ENCODE measurements around the gene SBNO2. TPM values are rescaled to one million over a fixed set of nuclear protein-coding genes. Genes with fewer than 3 reads are reported as not detected.

The SBNO2 gene
- total and polyA plus RNA-seq, 9 of the 15 experiments (the other 6 are each of a cell fraction or from before 2014, with no cell fraction given), result 0.01 to 46.2 (median 6.7) TPM

GRCh38 chr19:1098177-1099051, 75.7 kb downstream of the SBNO2 start (continued):
- TF ChIP-seq HDAC8 (tag; IDR thresholded peaks at IDR 0.05) (no peak), NFE2 (IDR thresholded peaks at IDR 0.05; ENCODE audit: low read depth) (no peak), RBM25 (IDR thresholded peaks at IDR 0.05; ENCODE audit: low read depth, low read length, severe bottlenecking) (peak; percentile 36), NCOA1 (IDR thresholded peaks at IDR 0.05; ENCODE audit: low read depth) (no peak), KDM5B (IDR thresholded peaks at IDR 0.05; ENCODE audit: insufficient replicate concordance, low read depth, low read length) (no peak), ELF2 (CRISPR knock-in tag; IDR thresholded peaks at IDR 0.05) (no peak), CCNT2 (IDR thresholded peaks at IDR 0.05; ENCODE audit: borderline replicate concordance, extremely low read depth, insufficient read length, low read depth, low read length) (no peak), RAD51 (IDR thresholded peaks at IDR 0.05; ENCODE audit: borderline replicate concordance, low read depth) (0 out of 2 replicates have a peak, but pooled peaks have one; percentile 30), MLLT1 (IDR thresholded peaks at IDR 0.05) (no peak), RERE (CRISPR knock-in tag; IDR thresholded peaks at IDR 0.05; ENCODE audit: borderline replicate concordance) (no peak), ZNF395 (CRISPR knock-in tag; IDR thresholded peaks at IDR 0.05) (no peak), ZNF232 (CRISPR knock-in tag; IDR thresholded peaks at IDR 0.05) (no peak), SMC3 (conservative IDR thresholded peaks at IDR 0.05; ENCODE audit: insufficient read depth, low read depth, low read length) (no peak), ZFP30 (CRISPR knock-in tag; IDR thresholded peaks at IDR 0.05; ENCODE audit: borderline replicate concordance) (no peak), NR2C1 (IDR thresholded peaks at IDR 0.05) (no peak), NR2C1 (tag; IDR thresholded peaks at IDR 0.05) (no peak), THAP7 (CRISPR knock-in tag; IDR thresholded peaks at IDR 0.05) (no peak), SUPT5H (IDR thresholded peaks at IDR 0.05) (no peak), ZFP36 (IDR thresholded peaks at IDR 0.05; ENCODE audit: low read depth, low read length, partially characterized antibody) (peak; percentile 82)
